Measurements from ENCODE around the gene KRT33B.

- TF ChIP-seq CTCF (IDR thresholded peaks at IDR 0.05): no peak
- no peak for TF ChIP-seq POLR2A (IDR thresholded peaks at IDR 0.05)
Measured at GRCh38 chr17:41386227-41386626, 16.6 kb upstream of the KRT33B start.

Data from lower leg skin (tissue), 3 donors.